KG1 (cell line): ENCODE results near the gene LOC101059915.
"Not testable (repeated sequence)": the region's sequence is repeated elsewhere in the genome, so short reads cannot be mapped to it uniquely, and the experiment has no call there.

Experiments used
- DNase-seq: peaks from one replicate; lab custom pipeline; 2025; lab: John Stamatoyannopoulos, UW

Gene LOC101059915

DNA sequence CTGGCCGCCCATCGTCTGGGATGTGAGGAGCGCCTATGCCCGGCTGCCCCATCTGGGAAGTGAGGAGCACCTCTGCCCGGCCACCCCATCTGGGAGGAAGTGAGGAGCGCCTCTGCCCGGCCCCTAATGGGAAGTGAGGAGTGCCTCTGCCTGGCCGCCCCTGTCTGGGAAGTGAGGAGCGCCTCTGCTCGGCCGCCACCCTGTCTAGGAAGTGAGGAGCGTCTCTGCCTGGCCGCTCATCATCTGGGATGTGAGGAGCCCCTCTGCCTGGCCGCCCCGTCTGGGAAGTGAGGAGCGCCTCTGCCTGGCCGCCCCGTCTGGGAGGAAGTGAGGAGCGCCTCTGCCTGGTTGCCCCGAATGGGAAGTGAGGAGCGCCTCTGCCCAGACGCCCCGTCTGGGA lies 8.3 kb downstream of the LOC101059915 start:
- not testable (repeated sequence) for DNase-seq

DNA sequence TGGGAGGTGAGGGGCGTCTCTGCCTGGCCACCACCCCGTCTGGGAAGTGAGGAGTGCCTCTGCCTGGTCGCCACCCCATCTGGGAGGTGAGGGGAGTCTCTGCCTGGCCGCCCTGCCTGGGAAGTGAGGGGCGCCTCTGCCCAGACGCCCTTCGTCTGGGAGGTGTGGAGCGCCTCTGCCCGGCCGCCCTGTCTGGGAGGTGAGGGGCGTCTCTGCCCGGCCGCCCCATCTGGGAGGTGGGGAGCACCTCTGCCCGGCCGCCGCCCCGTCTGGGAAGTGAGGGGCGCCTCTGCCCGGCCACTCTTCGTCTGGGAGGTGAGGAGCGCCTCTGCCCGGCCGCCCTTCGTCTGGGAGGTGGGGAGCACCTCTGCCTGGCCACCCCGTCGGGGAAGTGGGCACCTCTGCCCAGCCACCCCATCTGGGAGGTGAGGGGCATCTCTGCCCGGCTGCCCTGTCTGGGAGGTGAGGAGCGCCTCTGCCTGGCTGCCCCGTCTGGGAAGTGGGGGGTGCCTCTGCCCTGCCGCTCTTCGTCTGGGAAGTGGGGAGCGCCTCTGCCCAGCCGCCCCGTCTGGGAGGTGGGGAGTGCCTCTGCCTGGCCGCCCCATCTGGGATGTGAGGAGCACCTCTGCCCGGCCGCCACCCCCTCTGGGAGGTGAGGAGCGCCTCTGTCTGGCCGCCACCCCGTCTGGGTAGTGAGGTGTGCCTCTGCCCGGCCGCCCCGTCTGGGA lies 8.9 kb downstream of the LOC101059915 start:
- DNase-seq = not testable (repeated sequence)

DNA sequence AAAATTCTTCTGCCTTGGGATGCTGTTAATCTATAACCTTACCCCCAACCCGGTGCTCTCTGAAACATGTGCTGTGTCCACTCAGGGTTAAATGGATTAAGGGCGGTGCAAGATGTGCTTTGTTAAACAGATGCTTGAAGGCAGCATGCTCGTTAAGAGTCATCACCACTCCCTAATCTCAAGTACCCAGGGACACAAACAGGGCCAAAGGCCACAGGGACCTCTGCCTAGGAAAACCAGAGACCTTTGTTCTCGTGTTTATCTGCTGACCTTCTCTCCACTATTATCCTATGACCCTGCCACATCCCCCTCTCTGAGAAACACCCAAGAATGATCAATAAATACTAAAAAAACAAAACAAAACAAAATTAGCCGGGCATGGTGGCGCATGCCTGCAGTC lies 9.8 kb downstream of the LOC101059915 start:
- not testable (repeated sequence) for DNase-seq

DNA sequence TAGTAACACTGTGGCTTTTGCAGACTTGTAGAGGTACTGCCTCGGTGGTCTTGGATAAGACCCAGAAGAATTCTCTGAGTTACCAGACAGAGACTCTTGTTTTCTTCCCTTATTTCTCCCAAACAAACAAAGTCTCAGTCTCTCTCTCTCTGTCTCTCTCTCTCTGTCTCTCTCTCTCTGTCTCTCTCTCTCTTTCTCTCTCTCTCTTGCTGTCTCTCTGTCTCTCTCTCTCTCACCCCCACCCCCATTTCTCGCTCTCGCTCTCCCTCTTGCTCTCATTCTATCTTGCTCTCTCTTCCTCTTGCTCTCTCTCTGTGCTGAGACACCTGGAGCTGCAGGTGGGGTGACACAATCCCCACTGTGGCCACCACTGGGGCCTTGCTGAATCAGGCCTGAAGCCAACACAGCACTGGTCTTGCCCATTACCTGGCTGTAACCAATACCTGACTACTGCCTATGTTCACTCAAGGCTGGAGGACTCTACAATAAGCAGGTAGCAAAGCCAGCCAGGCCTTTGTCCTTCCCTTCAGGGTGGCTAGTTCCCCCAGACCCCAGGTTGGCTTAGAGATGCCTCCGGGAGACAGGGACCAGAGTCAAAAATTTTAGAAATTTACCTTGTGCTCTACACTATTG lies 12.3 kb downstream of the LOC101059915 start:
- DNase-seq = no peak

DNA sequence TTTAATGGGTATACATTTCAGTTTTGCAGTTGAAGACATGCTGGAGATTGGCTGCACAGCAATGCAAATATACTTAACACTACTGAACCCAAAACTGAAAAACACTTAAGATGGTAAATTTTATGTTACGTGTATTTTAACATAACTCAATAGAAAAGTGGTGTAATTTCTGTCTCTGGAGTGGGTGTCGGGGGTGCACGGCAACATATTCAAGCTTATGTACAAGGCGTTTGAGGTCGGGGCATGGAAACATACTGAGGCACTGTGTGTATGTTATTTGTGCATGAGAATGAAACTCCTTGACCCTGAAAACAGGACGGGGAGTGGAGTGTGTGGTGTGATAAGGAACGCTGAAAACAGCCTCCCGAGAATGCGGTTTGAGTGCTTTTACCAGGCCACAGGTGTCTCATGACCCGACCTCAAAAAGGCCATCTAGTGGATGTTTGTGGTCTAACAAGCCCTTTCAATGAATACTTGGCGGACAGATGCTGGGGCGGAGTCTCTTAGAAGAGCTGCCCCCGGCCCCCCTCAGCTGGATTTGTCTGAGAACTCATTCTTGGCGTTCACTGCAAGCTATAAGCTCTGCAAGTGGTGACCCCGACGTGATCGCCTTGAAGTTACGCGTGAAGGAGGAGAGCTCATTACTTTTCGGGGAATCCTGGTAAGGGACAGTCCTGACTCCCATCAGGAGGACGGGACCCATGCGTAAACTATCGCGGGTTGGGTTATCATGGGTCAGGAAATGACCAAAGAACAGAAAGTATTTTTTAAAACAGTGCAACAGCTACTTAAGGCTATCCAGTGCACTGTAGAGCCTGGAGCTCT lies 29.5 kb downstream of the LOC101059915 start:
- DNase-seq = not testable (repeated sequence)

DNA sequence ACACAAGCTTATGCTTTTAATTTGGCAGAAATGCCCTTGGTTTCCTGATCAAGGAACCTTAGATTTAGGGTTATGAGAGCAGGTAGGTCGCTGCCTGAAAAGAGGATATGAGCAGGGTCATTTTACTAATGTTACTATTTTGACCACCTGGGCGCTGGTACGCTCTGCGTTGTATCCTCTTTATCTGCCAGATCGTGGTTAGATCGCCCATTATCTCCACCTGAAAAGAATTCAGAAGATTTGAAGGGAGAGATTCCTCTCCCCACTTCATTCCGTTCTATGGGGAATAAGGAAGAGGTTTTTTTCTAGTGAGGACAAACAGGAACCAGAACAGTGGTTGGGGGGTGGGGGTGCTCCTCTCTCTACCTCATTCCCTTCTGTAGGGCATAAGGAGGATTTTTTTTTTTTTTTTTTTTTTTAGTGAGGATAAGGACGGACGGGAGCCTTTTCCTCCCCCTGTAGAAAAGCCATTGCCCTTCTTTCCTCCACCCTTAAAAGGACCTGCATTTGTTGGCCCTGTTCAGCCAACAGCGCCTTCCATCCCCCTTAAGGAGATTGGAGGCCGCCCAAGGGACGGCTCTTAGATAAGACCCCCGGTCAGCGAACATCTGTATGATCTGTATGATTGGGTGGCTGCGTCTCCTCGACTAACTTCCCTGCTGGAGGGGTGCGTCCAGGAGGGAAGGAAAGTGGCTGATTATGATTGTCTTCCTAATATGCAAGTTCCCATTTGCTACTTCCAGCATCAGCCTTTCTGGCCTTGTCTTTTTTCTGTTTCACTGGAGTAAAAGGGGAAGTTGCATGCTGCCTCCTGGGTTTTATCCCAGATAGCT lies 30.3 kb downstream of the LOC101059915 start:
- DNase-seq = not testable (repeated sequence)

DNA sequence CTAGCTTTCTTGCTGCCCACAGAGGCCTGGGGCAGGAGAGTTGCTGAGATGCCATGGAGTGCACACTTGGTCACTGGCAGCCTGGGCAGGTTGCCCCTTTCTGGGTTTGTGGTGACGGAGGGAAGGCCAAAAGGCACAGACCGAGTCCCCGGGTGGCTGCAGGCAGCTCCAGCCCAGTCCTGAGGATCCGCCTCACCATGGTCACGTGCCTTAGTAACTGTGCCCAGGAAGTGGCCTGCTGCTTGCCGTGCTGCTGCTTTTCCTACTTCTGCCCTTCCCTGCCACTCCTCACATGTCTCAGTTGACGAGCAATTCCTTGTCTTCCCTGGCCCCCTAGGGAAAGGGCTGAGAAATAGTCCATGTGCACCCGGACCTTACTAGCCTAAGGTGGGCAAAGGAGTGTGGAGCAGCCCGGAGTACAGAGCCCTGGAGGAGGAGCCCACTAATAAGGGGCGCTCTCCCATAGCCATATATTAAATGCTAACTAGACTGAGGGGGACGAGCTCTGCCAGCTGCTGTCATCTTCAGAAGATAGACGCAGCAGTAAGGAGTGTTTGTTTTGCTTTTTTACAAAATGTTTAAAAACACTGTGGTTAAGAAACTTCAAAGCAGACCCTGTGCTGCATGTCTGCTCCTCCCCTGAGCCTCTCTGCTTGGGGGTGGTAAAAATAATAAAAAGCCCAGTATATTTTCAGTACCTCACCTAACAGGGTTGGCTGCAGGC lies 31.1 kb downstream of the LOC101059915 start:
- not testable (repeated sequence) for DNase-seq

DNA sequence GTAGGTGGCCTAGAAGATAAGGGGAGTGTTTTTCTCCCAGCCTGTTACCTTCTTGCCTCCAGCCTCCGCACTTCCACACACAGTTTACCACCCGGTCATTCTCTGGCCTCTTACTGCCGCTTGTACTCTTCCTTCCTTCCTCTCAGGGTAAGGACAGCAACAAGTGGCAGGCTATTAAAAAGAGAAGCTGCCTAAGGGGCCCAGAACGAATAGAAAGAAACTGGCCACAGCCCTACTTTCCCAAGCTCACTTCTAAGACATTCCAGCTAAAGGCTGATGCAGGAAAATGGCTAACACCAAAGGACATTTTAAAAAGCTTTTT lies 31.6 kb downstream of the LOC101059915 start:
- DNase-seq = not testable (repeated sequence)

DNA sequence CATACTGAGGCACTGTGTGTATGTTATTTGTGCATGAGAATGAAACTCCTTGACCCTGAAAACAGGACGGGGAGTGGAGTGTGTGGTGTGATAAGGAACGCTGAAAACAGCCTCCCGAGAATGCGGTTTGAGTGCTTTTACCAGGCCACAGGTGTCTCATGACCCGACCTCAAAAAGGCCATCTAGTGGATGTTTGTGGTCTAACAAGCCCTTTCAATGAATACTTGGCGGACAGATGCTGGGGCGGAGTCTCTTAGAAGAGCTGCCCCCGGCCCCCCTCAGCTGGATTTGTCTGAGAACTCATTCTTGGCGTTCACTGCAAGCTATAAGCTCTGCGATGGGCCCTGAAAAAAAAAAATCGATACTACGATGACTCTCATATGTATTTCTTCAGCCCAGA lies 35.5 kb downstream of the LOC101059915 start:
- DNase-seq = not testable (repeated sequence)

DNA sequence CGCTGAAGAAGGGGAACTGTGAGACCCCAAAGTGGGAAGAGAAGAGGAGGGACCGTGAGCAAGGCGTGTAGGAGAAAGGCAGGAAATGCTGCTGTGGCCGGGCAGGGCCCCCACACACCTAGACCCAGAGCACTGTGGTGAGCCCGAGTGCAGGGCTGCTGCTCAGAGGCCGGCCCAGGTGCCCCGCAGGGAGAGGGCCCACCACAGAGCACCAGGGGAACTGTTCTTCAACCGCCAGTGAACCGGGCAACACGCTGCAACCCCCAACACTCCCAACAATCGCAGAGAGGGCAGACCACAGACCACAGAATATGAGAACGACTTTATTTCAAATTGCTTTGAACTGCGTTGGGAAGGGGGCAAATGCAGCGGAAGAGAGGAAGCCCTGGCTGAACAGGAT lies 46.7 kb downstream of the LOC101059915 start:
- not testable (repeated sequence) for DNase-seq

DNA sequence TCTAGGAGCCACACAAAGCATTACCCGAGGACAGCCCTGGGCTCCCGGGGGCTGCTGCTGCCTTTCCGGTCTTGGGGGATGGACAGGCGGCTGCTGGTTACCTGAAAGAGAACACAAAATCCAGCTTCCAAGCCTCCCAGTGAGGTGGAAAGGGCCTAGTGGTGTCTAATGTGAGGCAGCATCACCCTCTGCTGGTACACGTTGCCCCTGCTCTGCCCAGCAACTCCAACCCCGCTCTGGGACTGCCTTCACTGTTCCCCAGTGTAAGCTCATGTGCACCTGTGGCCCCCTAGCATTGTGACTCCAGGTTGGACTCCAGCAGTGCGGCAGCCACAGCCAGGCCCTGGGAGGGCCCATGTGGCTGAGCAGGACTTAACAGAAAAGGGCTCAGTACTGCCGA lies 48.2 kb downstream of the LOC101059915 start:
- DNase-seq = not testable (repeated sequence)

DNA sequence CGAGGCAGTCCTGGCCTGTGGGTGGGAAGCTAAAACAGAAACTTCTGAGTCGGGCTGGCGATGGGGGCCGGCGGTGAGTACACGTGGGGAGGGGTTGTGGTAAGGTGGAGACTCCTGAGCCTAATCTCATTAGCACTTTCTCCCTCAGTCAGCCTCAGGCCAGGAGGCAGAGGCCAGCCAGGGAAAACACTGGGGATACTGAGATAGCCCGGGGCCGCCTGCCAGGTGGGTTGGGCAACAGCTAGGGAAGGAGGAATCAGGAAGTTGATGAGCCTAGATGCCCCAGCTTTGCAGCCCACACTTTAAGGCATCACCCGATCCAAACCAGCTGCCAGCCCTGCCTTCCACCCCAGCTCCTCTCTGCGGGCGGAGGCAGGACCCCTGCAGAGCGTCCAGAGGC lies 49.0 kb downstream of the LOC101059915 start:
- DNase-seq = not testable (repeated sequence)

DNA sequence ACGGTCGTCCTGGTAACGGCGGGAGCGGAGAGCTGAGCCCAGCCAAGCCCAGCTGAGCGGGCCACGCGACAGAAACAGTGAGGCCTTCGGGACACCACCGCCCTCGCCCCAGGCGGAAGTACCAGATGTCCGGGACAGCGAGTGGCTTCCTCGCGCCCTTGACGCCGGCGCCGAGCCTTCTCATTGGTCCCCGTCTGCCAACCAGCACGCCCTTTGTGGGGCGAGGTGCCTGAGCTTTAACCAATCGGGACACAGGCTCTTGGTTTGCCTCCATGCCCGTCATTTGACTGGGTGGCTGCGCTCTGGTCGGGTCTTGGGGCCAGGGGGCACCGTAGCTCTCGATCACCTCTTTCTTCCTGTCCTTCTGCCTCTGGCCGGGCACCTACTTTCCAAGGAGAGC lies 50.8 kb downstream of the LOC101059915 start, which contains the start of gene CXorf49:
Gene CXorf49, minus strand, starts transcription at position 101 of the 400 bp plus-strand sequence. CDS start 134 bp downstream, outside the sequence.
- not testable (repeated sequence) for DNase-seq

DNA sequence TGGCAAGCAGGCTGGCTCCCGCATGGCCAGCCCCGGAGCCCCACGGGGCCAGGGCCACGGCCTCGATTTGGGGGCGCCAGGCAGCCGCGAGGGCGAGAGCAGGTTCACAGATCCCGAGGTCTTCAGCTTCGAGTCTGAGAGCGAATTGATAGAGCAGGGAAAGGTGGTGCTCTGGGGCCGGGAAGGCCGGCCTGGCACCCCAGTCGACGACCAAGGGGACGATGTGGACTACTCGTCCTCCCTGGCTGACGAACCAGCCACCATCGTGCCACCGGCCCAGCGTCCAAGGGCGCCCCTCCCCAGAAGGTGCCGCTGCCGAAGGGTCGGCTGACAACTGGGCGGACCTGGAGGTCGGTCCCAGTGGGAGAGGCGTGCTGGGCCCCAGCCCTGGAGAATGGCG lies 51.8 kb downstream of the LOC101059915 start:
- DNase-seq = not testable (repeated sequence)

DNA sequence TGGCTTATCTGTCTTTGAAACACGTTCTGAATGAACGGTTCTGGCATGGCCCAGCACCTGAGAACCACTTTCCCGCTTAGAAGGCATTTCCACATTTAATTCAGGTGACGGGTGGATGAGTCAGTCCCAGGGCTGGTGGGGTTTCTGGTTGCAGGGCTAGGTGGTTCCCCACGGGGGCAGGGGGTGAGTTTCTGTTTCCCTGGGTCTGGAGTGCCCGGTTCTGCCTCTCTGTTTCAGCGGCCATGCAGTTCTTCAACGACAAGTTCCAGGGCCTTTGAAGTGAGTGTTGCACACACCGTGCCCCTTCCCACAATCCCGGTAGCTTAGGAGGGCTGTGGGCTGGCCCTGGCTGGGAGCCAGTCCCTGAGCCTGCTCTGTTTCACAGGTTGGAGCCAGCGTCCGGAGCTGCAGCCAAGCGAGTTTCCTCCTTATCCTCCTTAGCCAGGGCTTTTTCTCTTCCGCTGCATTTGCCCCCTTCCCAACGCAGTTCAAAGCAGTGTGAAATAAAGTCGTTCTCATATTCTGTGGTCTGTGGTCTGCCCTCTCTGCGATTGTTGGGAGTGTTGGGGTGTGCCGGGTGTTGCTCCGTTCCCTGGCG lies 53.0 kb downstream of the LOC101059915 start:
- not testable (repeated sequence) for DNase-seq
